Measurements from ENCODE around the gene SRPK1.

- TF ChIP-seq, protein P1, sequence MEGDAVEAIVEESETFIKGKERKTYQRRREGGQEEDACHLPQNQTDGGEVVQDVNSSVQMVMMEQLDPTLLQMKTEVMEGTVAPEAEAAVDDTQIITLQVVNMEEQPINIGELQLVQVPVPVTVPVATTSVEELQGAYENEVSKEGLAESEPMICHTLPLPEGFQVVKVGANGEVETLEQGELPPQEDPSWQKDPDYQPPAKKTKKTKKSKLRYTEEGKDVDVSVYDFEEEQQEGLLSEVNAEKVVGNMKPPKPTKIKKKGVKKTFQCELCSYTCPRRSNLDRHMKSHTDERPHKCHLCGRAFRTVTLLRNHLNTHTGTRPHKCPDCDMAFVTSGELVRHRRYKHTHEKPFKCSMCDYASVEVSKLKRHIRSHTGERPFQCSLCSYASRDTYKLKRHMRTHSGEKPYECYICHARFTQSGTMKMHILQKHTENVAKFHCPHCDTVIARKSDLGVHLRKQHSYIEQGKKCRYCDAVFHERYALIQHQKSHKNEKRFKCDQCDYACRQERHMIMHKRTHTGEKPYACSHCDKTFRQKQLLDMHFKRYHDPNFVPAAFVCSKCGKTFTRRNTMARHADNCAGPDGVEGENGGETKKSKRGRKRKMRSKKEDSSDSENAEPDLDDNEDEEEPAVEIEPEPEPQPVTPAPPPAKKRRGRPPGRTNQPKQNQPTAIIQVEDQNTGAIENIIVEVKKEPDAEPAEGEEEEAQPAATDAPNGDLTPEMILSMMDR (IDR thresholded peaks at IDR 0.05), result no peak
- no peak for TF ChIP-seq POLR2A (IDR thresholded peaks at IDR 0.05)
- no peak for TF ChIP-seq POLR2AphosphoS5 (IDR thresholded peaks at IDR 0.05)
- TF ChIP-seq EP300 (IDR thresholded peaks at IDR 0.05), result no peak
These were observed 25.3 kb downstream of the SRPK1 start for GRCh38 chr6:35895560-35895959.

All from sigmoid colon (tissue), 4 donors.